ENCODE measurements around the gene PPP4C. TPM values are rescaled to one million over a fixed set of nuclear protein-coding genes. Genes with fewer than 3 reads are reported as not detected.

Gene PPP4C
- total and polyA plus RNA-seq, 7 experiments from 2014 or later: 68.4 to 176 (median 104) TPM

DNA sequence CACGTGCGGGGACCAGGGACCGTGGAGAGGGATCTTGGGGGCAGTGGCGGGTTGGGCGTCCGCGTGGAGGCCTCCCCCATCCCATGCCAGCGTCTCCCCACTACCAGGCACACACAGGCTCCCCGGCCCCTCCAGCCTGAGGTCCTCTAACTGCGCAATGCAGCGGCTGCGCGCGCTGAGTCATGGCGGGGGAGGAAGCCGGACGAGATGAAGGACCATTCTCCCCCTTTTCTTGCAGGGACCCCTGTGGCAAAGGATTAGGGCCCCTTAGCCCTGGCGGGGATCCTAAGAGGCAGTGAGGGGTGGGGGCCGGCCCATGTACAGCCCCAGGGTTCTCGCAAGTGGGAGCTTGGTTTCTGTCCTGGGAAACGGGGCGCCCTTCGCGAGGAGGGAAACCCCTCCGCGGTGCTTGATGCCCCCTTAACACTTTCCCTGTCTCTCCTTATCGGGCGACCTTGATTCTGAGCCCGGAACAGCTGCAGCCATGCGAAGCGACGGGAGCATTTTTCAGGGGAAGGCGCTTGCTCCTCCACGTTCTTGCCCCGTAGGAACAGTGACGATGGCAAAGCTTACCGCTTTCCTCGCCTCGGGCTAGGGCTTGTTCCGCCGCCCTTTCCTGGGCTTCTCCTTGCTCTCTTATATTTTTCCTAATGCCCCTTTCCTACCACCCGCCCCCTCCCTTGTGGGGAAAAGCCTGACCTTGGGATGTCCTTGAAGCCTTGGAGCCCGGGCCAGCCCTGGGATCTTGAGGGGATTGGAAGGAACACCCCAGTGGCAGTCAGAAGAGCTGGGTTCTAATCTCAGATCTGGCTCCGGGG lies 9.6 kb upstream of the PPP4C start:
- intact Hi-C loops (cut with micrococcal nuclease): loop anchor here (1.0 to 10.0 kb wide), 19 partner anchors 9 to 856 kb away; partner anchors contain the start of genes FBRS (in 2 of the 2), MAPK3 (in 2 of the 2), PPP4C (in 2 of the 2) and CORO1A (in 1 of the 2)
- H3K4me1 ChIP-seq (ENCODE audit: control insufficient read depth in 2 of 2, insufficient read depth in 2 of 2, low read length in 2 of 2): peaks cover 13 to 37% of the 10 kb centered on the region in 2 donors

DNA sequence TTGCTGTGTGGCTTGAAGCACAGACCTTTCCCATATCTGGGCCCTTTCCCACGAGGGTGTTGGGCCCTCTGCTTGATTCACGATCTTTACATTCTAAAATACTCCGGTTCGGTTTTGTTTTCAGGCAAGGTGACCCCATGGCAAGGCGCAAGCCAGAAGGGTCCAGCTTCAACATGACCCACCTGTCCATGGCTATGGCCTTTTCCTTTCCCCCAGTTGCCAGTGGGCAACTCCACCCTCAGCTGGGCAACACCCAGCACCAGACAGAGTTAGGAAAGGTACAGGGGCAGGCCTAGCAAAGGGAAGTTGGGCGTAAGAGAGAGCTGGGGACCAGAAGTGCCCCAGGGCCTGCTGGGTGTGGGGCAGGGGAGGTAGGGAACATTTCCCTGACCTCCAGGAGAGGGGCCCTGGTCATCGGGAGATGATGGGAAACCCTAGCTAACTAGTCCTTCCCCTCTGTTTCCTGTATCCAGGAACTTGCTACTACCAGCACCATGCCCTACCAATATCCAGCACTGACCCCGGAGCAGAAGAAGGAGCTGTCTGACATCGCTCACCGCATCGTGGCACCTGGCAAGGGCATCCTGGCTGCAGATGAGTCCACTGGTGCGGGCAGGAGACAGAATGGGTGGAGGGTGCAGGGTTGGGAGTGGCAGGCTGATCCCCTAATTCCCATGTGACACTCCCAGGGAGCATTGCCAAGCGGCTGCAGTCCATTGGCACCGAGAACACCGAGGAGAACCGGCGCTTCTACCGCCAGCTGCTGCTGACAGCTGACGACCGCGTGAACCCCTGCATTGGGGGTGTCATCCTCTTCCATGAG lies 8.8 kb upstream of the PPP4C start:
- Histone ChIP-seq H3K4me1 (ENCODE audit: control insufficient read depth in 2 of 2, insufficient read depth in 2 of 2, low read length in 2 of 2) (peaks cover 13 to 37% of the 10 kb centered on the region in 2 donors), H3K27ac (ENCODE audit: low read depth, low read length) (peak overlapping the region; percentile 83), H3K27me3 (ENCODE audit: control insufficient read depth in 2 of 2, insufficient read depth in 2 of 2, low read length in 2 of 2) (no peaks in the 10 kb centered on the region), H3K9me3 (ENCODE audit: control insufficient read depth in 2 of 3, low read length in 3 of 3) (no peaks in the 10 kb centered on the region), H3K4me3 (ENCODE audit: low read length) (peak overlapping the region; percentile 94), H3K36me3 (ENCODE audit: control insufficient read depth in 2 of 3, insufficient read depth in 3 of 3, low read length in 3 of 3) (peaks cover 18 to 64% (median 22%) of the 10 kb centered on the region in 3 experiments)
- DNase-seq (no peak), ATAC-seq (no peak)
- peaks cover 25 to 51% (median 40%) of the 10 kb centered on the region in 7 donors for H3K4me1 Mint-ChIP-seq
- H3K27ac Mint-ChIP-seq: peak overlapping the region; percentile 79 to 99 (median 98)
- no peaks in the 10 kb centered on the region for H3K27me3 Mint-ChIP-seq
- H3K9me3 Mint-ChIP-seq: no peaks in the 10 kb centered on the region
- POLR2A ChIA-PET: interaction anchor here (0.5 to 6.3 kb wide), 22 partner anchors 9 to 1097 kb away, joined by 3 to 159 read pairs (median 5); partner anchors contain the start of genes CD2BP2, CORO1A, MVP and PAGR1
- H3K4me3 Mint-ChIP-seq: peak overlapping the region; percentile 96 to 100 (median 99)
- H3K36me3 Mint-ChIP-seq: peaks cover 0 to 35% (median 13%) of the 10 kb centered on the region in 5 donors
- intact Hi-C loops (cut with micrococcal nuclease): loop anchor here (5.0 to 10.0 kb wide), 2 partner anchors 338 to 855 kb away; partner anchors contain the start of genes FBXL19 (in 1 of the 2) and ZNF771 (in 1 of the 2)
- CTCF ChIA-PET: interaction anchor here (0.5 to 2.1 kb wide), 5 partner anchors 23 to 822 kb away, joined by 3 to 10 read pairs (median 3); partner anchors contain the start of gene TBX6

More for the DNA sequence above, 9.6 kb upstream of the PPP4C start:
- Mint-ChIP-seq H3K9me3 (no peaks in the 10 kb centered on the region), H3K36me3 (peaks cover 0 to 30% (median 13%) of the 10 kb centered on the region in 5 donors), H3K4me3 (peak overlapping the region; percentile 96 to 100 (median 99)), H3K27ac (peak overlapping the region; percentile 79 to 99 (median 98)), H3K27me3 (no peaks in the 10 kb centered on the region), H3K4me1 (peaks cover 25 to 46% (median 38%) of the 10 kb centered on the region in 7 donors)
- H3K4me3 ChIP-seq (ENCODE audit: low read length): peak overlapping the region; percentile 94
- H3K36me3 ChIP-seq (ENCODE audit: control insufficient read depth in 2 of 3, insufficient read depth in 3 of 3, low read length in 3 of 3): peaks cover 18 to 55% (median 22%) of the 10 kb centered on the region in 3 experiments
- DNase-seq (no peak), ATAC-seq (no peak)
- H3K27ac ChIP-seq (ENCODE audit: low read depth, low read length): peak overlapping the region; percentile 83
- ChIA-PET CTCF (interaction anchor here (0.5 to 2.1 kb wide), 4 partner anchors 11 to 823 kb away, joined by 3 to 10 read pairs (median 4); partner anchors contain the start of gene TBX6), POLR2A (interaction anchor here (0.5 to 6.3 kb wide), 46 partner anchors 10 to 1098 kb away, joined by 3 to 159 read pairs (median 4); partner anchors contain the start of genes CD2BP2, CORO1A, DCTPP1 and KCTD13)
- no peaks in the 10 kb centered on the region for H3K27me3 ChIP-seq (ENCODE audit: control insufficient read depth in 2 of 2, insufficient read depth in 2 of 2, low read length in 2 of 2)
- no peaks in the 10 kb centered on the region for H3K9me3 ChIP-seq (ENCODE audit: control insufficient read depth in 2 of 3, low read length in 3 of 3)

DNA sequence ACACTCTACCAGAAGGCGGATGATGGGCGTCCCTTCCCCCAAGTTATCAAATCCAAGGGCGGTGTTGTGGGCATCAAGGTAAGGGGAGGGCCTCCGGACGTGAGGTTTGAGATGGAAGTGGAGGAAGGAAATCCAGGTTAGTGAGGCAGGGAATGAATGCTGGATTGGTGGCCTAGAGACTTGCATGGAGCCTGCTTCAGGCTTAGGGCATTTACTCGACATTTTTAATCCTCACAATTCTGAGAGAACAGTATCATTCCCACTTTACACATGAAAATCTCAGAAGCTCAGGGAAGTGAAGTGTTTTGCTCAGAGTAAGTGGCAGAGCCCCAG lies 8.2 kb upstream of the PPP4C start:
- H3K9me3 ChIP-seq (ENCODE audit: control insufficient read depth in 2 of 3, low read length in 3 of 3): no peaks in the 10 kb centered on the region
- H3K4me1 ChIP-seq (ENCODE audit: control insufficient read depth in 2 of 2, insufficient read depth in 2 of 2, low read length in 2 of 2): peaks cover 13 to 37% of the 10 kb centered on the region in 2 donors
- Mint-ChIP-seq H3K4me1 (peaks cover 25 to 55% (median 43%) of the 10 kb centered on the region in 7 donors), H3K9me3 (no peaks in the 10 kb centered on the region), H3K36me3 (peaks cover 0 to 38% (median 14%) of the 10 kb centered on the region in 5 donors), H3K27me3 (no peaks in the 10 kb centered on the region), H3K27ac (peak overlapping the region in 7 of 9 donors; percentile 83 to 99 (median 98)), H3K4me3 (peak overlapping the region; percentile 36 to 100 (median 99))
- DNase-seq (no peak), ATAC-seq (no peak)
- H3K27ac ChIP-seq (ENCODE audit: low read depth, low read length): peak overlapping the region; percentile 83
- intact Hi-C loops (cut with micrococcal nuclease): loop anchor here (5.0 to 10.0 kb wide), 2 partner anchors 337 to 855 kb away; partner anchors contain the start of genes FBXL19 (in 1 of the 2) and ZNF771 (in 1 of the 2)
- peaks cover 18 to 69% (median 22%) of the 10 kb centered on the region in 3 experiments for H3K36me3 ChIP-seq (ENCODE audit: control insufficient read depth in 2 of 3, insufficient read depth in 3 of 3, low read length in 3 of 3)
- POLR2A ChIA-PET: interaction anchor here (0.6 to 6.3 kb wide), 11 partner anchors 9 to 365 kb away, joined by 3 to 159 read pairs (median 8); partner anchors contain the start of genes CD2BP2, CORO1A, PPP4C and TBX6
- H3K4me3 ChIP-seq (ENCODE audit: low read length): peak overlapping the region; percentile 12
- no peaks in the 10 kb centered on the region for H3K27me3 ChIP-seq (ENCODE audit: control insufficient read depth in 2 of 2, insufficient read depth in 2 of 2, low read length in 2 of 2)
- CTCF ChIA-PET: interaction anchor here (0.6 to 1.2 kb wide), 2 partner anchors 25 to 277 kb away, joined by 3 to 6 read pairs; partner anchors contain the start of gene TBX6

DNA sequence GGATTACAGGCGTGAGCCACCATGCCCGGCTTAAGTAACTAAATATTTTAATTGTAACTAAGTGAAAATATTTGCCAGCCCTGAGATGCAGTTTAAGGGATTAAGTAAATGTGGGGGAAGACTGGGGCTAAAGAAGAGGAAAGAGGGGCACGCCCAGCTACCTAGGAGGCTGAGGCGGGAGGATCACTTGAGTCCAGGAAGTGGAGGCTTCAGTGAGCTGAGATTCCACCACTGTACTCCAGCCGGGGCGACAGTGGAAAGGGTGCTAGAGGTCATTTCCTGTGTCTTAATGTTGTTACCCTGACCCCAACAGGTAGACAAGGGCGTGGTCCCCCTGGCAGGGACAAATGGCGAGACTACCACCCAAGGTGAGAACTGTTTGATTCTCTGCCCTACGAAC lies 7.5 kb upstream of the PPP4C start:
- Mint-ChIP-seq H3K36me3 (peaks cover 0 to 38% (median 14%) of the 10 kb centered on the region in 5 donors), H3K9me3 (no peaks in the 10 kb centered on the region), H3K27me3 (no peaks in the 10 kb centered on the region), H3K4me1 (peaks cover 25 to 55% (median 43%) of the 10 kb centered on the region in 7 donors), H3K4me3 (peak overlapping the region; percentile 66 to 86 (median 70)), H3K27ac (peak overlapping the region; percentile 56 to 92 (median 80))
- Histone ChIP-seq H3K4me3 (ENCODE audit: low read length) (no peak overlapping the region), H3K4me1 (ENCODE audit: control insufficient read depth in 2 of 2, insufficient read depth in 2 of 2, low read length in 2 of 2) (peaks cover 13 to 36% of the 10 kb centered on the region in 2 donors), H3K36me3 (ENCODE audit: control insufficient read depth in 2 of 3, insufficient read depth in 3 of 3, low read length in 3 of 3) (peaks cover 18 to 71% (median 22%) of the 10 kb centered on the region in 3 experiments), H3K27me3 (ENCODE audit: control insufficient read depth in 2 of 2, insufficient read depth in 2 of 2, low read length in 2 of 2) (no peaks in the 10 kb centered on the region), H3K27ac (ENCODE audit: low read depth, low read length) (peak overlapping the region; percentile 22), H3K9me3 (ENCODE audit: control insufficient read depth in 2 of 3, low read length in 3 of 3) (no peaks in the 10 kb centered on the region)
- ATAC-seq (no peak), DNase-seq (no peak)
- POLR2A ChIA-PET: interaction anchor here (0.6 to 6.3 kb wide), 6 partner anchors 14 to 1111 kb away, joined by 3 to 159 read pairs (median 26); partner anchors contain the start of genes CORO1A, TBX6 and YPEL3
- CTCF ChIA-PET: interaction anchor here (1.2 kb wide), 1 partner anchor 24 kb away, joined by 6 read pairs; the partner anchor contains the start of gene TBX6
- intact Hi-C loops (cut with micrococcal nuclease): loop anchor here (1.0 to 10.0 kb wide), 3 partner anchors 44 to 854 kb away; partner anchors contain the start of genes FBXL19 (in 1 of the 2) and ZNF771 (in 1 of the 2)

DNA sequence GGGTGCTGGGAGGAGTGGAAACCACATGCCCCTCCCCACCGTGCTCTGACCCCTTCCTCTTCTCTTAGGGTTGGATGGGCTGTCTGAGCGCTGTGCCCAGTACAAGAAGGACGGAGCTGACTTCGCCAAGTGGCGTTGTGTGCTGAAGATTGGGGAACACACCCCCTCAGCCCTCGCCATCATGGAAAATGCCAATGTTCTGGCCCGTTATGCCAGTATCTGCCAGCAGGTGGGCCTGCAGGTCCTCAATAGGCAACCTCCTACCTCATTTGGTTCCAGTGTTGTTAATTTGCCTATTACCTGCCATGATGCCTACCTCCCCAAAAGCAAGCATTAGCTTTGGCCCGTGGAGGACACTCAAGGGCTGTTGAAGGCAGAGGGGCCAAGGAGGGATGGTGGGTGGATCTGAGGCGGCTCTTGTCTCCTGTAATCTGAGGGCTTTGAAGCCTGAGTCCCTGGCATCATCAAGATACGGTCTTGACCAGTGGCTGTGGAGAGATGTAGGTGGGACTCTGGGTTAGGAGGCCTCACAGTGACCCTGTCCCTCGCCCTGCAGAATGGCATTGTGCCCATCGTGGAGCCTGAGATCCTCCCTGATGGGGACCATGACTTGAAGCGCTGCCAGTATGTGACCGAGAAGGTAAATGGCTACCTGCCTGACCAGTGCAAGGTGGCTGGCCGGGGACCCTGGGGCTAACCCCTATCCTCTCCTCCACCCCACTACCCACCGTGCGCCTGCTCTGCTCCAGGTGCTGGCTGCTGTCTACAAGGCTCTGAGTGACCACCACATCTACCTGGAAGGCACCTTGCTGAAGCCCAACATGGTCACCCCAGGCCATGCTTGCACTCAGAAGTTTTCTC lies 6.8 kb upstream of the PPP4C start:
- Mint-ChIP-seq H3K4me1 (peaks cover 21 to 52% (median 38%) of the 10 kb centered on the region in 7 donors), H3K36me3 (peaks cover 0 to 38% (median 14%) of the 10 kb centered on the region in 5 donors), H3K27ac (peak overlapping the region; percentile 56 to 92 (median 80)), H3K27me3 (no peaks in the 10 kb centered on the region), H3K4me3 (peak overlapping the region; percentile 66 to 86 (median 70)), H3K9me3 (no peaks in the 10 kb centered on the region)
- Histone ChIP-seq H3K27ac (ENCODE audit: low read depth, low read length) (peak overlapping the region; percentile 22), H3K4me1 (ENCODE audit: control insufficient read depth in 2 of 2, insufficient read depth in 2 of 2, low read length in 2 of 2) (peaks cover 13 to 30% of the 10 kb centered on the region in 2 donors), H3K9me3 (ENCODE audit: control insufficient read depth in 2 of 3, low read length in 3 of 3) (no peaks in the 10 kb centered on the region), H3K36me3 (ENCODE audit: control insufficient read depth in 2 of 3, insufficient read depth in 3 of 3, low read length in 3 of 3) (peaks cover 18 to 71% (median 22%) of the 10 kb centered on the region in 3 experiments), H3K4me3 (ENCODE audit: low read length) (no peak overlapping the region), H3K27me3 (ENCODE audit: control insufficient read depth in 2 of 2, insufficient read depth in 2 of 2, low read length in 2 of 2) (no peaks in the 10 kb centered on the region)
- DNase-seq (peak in 8 of 9 donors; percentile 42 to 73 (median 66)), ATAC-seq (no peak)
- POLR2A ChIA-PET: interaction anchor here (0.8 to 6.3 kb wide), 5 partner anchors 15 to 339 kb away, joined by 3 to 159 read pairs (median 48); partner anchors contain the start of genes CORO1A, TBX6 and YPEL3
- CTCF ChIA-PET: no interaction called here
- intact Hi-C loops (cut with micrococcal nuclease): loop anchor here (1.0 to 10.0 kb wide), 3 partner anchors 43 to 853 kb away; partner anchors contain the start of genes FBXL19 (in 1 of the 2) and ZNF771 (in 1 of the 2)
